H1 (cell line): ENCODE results near the gene RAET1E. TPM values are rescaled to one million over a fixed set of nuclear protein-coding genes. Genes with fewer than 3 reads are reported as not detected.
"Not testable (repeated sequence)": the region's sequence is repeated elsewhere in the genome, so short reads cannot be mapped to it uniquely, and the experiment has no call there.

Experiments used
- CTCF ChIA-PET: fragments of 300-600 bp; sonication (Branson Sonifier 250); formaldehyde crosslinking; loops from one replicate; lab custom pipeline; 2021; ENCODE audit not compliant: partially characterized antibody; lab: Charles Lee
- POLR2A ChIA-PET: fragments of 300-600 bp; sonication (Branson Sonifier 250); formaldehyde crosslinking; loops from one replicate; lab custom pipeline; 2021; ENCODE audit warnings: inconsistent platforms; ENCODE audit not compliant: partially characterized antibody; lab: Charles Lee
- DNase-seq, 2 experiments: peaks; one replicate each; pipeline versions ENCODE4 v3.0.0 to v3.0.0-alpha.2; 2010 to 2022; ENCODE audit warnings: low spot score in 2 of 2, low read depth in 1 of 2, mixed read lengths in 1 of 2
- FAIRE-seq: peaks from 2 replicates; lab custom pipeline; 2011; peaks lifted over from hg19 to GRCh38; lab: Jason Lieb, UNC
- H2AFZ ChIP-seq: 2 replicates; pipeline ENCODE4 v1.8.1; 2012; ENCODE audit warnings: low read length, inconsistent platforms
- H2AK5ac ChIP-seq: 2 replicates; pipeline ENCODE4 v1.6.1; 2013; ENCODE audit warnings: low read depth, low read length
- H2BK120ac ChIP-seq: replicated peaks from 2 replicates; pipeline ENCODE3; 2013; ENCODE audit warnings: low read depth, low read length, inconsistent platforms
- H2BK12ac ChIP-seq: 2 replicates; pipeline ENCODE4 v1.6.1; 2013; ENCODE audit warnings: low read depth, low read length
- H2BK15ac ChIP-seq: 2 replicates; pipeline ENCODE4 v1.6.1; 2013; ENCODE audit warnings: low read length
- H2BK20ac ChIP-seq: 2 replicates; pipeline ENCODE4 v1.6.1; 2013; ENCODE audit warnings: low read length
- H2BK5ac ChIP-seq: 2 replicates; pipeline ENCODE4 v1.6.1; 2013; ENCODE audit warnings: low read depth, low read length
- H3K14ac ChIP-seq: 2 replicates; pipeline ENCODE4 v1.6.1; 2013; ENCODE audit warnings: inconsistent platforms; ENCODE audit not compliant: insufficient read length
- H3K18ac ChIP-seq: 2 replicates; pipeline ENCODE4 v1.6.1; 2013; ENCODE audit warnings: low read length; ENCODE audit errors: extremely low read depth
- H3K23ac ChIP-seq: 2 replicates; pipeline ENCODE4 v1.6.1; 2013; ENCODE audit warnings: inconsistent platforms; ENCODE audit not compliant: insufficient read length
- H3K23me2 ChIP-seq: 2 replicates; pipeline ENCODE4 v1.6.1; 2013; ENCODE audit warnings: low read depth, low read length
- H3K27ac ChIP-seq: 2 replicates; pipeline ENCODE4 v1.6.1; 2011; ENCODE audit warnings: low read depth, low read length, inconsistent platforms
- H3K27me3 ChIP-seq, 4 experiments: replicated peaks in 1 of 4; 1 replicate in 1 of 4; 2 replicates in 3 of 4; pipeline versions ENCODE4 v1.6.1 to v1.8.1; 2011 to 2013; ENCODE audit warnings: low read length in 3 of 4, mild to moderate bottlenecking in 3 of 4, inconsistent platforms in 2 of 4, mixed read lengths in 2 of 4, moderate library complexity in 1 of 4; ENCODE audit not compliant: control insufficient read depth in 3 of 4, insufficient read depth in 3 of 4; ENCODE audit errors: extremely low read depth in 1 of 4
- H3K36me3 ChIP-seq, 4 experiments: 2 replicates each; pipeline versions ENCODE4 v1.6.1 to v1.8.1; 2011 to 2013; ENCODE audit warnings: mild to moderate bottlenecking in 4 of 4, low read length in 3 of 4, moderate library complexity in 2 of 4, control low read depth in 1 of 4, inconsistent platforms in 1 of 4; ENCODE audit not compliant: insufficient read depth in 4 of 4, control insufficient read depth in 2 of 4
- H3K4ac ChIP-seq: replicated peaks from 2 replicates; pipeline ENCODE3; 2013; ENCODE audit warnings: low read length, low read depth, mixed read lengths, inconsistent platforms; ENCODE audit not compliant: insufficient read length
- H3K4me1 ChIP-seq, 4 experiments: replicated peaks in 1 of 4; 1 replicate in 1 of 4; 2 replicates in 3 of 4; pipeline versions ENCODE4 v1.6.1 to v1.8.1; 2011 to 2013; ENCODE audit warnings: low read length in 3 of 4, inconsistent platforms in 2 of 4, mixed read lengths in 1 of 4; ENCODE audit not compliant: insufficient read depth in 4 of 4, control insufficient read depth in 3 of 4
- H3K4me2 ChIP-seq, 2 experiments: 2 replicates each; pipeline versions ENCODE4 v1.6.1 to v1.8.1; 2011 to 2013; ENCODE audit warnings: low read depth in 2 of 2, low read length in 2 of 2, control low read depth in 1 of 2, inconsistent platforms in 1 of 2, mild to moderate bottlenecking in 1 of 2; ENCODE audit not compliant: insufficient read depth in 1 of 2
- H3K4me3 ChIP-seq, 4 experiments: fragments of 200-600, 300-600 bp in 1 of 4; sonication (generic), shearing (Covaris generic), sonication (Bioruptor Twin) in 1 of 4; 2 replicates each; pipeline versions ENCODE4 v1.5.1 to v1.8.1; 2011 to 2016; ENCODE audit warnings: low read length in 4 of 4, low read depth in 3 of 4, control low read depth in 2 of 4, inconsistent platforms in 2 of 4, mild to moderate bottlenecking in 2 of 4, mixed read lengths in 1 of 4, moderate library complexity in 1 of 4; ENCODE audit not compliant: insufficient read depth in 2 of 4; ENCODE audit errors: extremely low read depth in 1 of 4
- H3K56ac ChIP-seq: replicated peaks from 2 replicates; pipeline ENCODE3; 2013; ENCODE audit warnings: low read depth, mild to moderate bottlenecking, mixed read lengths, low read length, inconsistent platforms; ENCODE audit not compliant: insufficient read length
- H3K79me1 ChIP-seq: 2 replicates; pipeline ENCODE4 v1.6.1; 2013; ENCODE audit warnings: low read depth, low read length, control low read depth
- H3K79me2 ChIP-seq, 2 experiments: 2 replicates each; pipeline versions ENCODE4 v1.6.1 to v1.8.1; 2012 to 2013; ENCODE audit warnings: low read length in 2 of 2, mild to moderate bottlenecking in 2 of 2, inconsistent platforms in 1 of 2; ENCODE audit not compliant: insufficient read depth in 2 of 2, control insufficient read depth in 1 of 2
- H3K9ac ChIP-seq, 4 experiments: replicated peaks in 1 of 4; 1 replicate in 1 of 4; 2 replicates in 3 of 4; pipeline versions ENCODE4 v1.6.1 to v1.8.1; 2011 to 2013; ENCODE audit warnings: low read depth in 3 of 4, low read length in 3 of 4, control low read depth in 2 of 4, mild to moderate bottlenecking in 2 of 4, moderate library complexity in 2 of 4, inconsistent platforms in 1 of 4; ENCODE audit errors: extremely low read depth in 1 of 4
- H3K9me3 ChIP-seq, 2 experiments: 2 replicates each; pipeline versions ENCODE4 v1.6.1 to v1.8.1; 2012 to 2013; ENCODE audit warnings: mild to moderate bottlenecking in 2 of 2, moderate library complexity in 2 of 2, control low read depth in 1 of 2, inconsistent platforms in 1 of 2, low read depth in 1 of 2, low read length in 1 of 2, mixed read lengths in 1 of 2; ENCODE audit not compliant: insufficient read depth in 2 of 2
- H4K20me1 ChIP-seq, 2 experiments: replicated peaks in 1 of 2; 2 replicates each; pipeline versions ENCODE3 to v1.8.1; 2011 to 2013; ENCODE audit warnings: inconsistent platforms in 2 of 2, low read length in 2 of 2, mild to moderate bottlenecking in 1 of 2; ENCODE audit not compliant: insufficient read depth in 2 of 2, control insufficient read depth in 1 of 2
- H4K5ac ChIP-seq: 2 replicates; pipeline ENCODE4 v1.6.1; 2013; ENCODE audit warnings: low read length, low read depth, mixed read lengths, inconsistent platforms; ENCODE audit not compliant: insufficient read length
- H4K8ac ChIP-seq: 2 replicates; pipeline ENCODE4 v1.8.0; 2013; ENCODE audit warnings: mild to moderate bottlenecking, moderate library complexity, low read length, inconsistent platforms; ENCODE audit not compliant: insufficient read depth; ENCODE audit errors: extremely low read depth
- H4K91ac ChIP-seq: replicated peaks from 2 replicates; pipeline ENCODE3; 2013; ENCODE audit warnings: low read length, mixed read lengths, inconsistent platforms; ENCODE audit not compliant: insufficient read length
- CTCF ChIP-seq, 3 experiments: IDR thresholded peaks; 1 replicate in 2 of 3; 2 replicates in 1 of 3; pipeline versions ENCODE4 v1.5.1 to v1.6.1; 2011; ENCODE audit warnings: low read length in 3 of 3, mild to moderate bottlenecking in 3 of 3, inconsistent platforms in 2 of 3, low read depth in 1 of 3, moderate library complexity in 1 of 3; ENCODE audit not compliant: insufficient read depth in 1 of 3; ENCODE audit errors: control extremely low read depth in 1 of 3
- TCF12 ChIP-seq: IDR thresholded peaks from 2 replicates; pipeline ENCODE4 v1.6.1; 2011; ENCODE audit warnings: low read depth, mild to moderate bottlenecking, low read length
- TEAD4 ChIP-seq: IDR thresholded peaks from 2 replicates; pipeline ENCODE4 v1.6.1; 2012; ENCODE audit warnings: low read depth, low read length, inconsistent platforms, mixed read lengths
- WGBS, 2 experiments: shearing (Covaris generic) in 1 of 2; methylation state at CpG; one replicate each; pipeline versions ENCODE4 v1.1.6 to v1.1.7; 2013 to 2015; ENCODE audit warnings: low lambda C conversion rate in 2 of 2, mixed read lengths in 2 of 2, inconsistent platforms in 1 of 2, low coverage in 1 of 2, missing lambda C conversion rate in 1 of 2; ENCODE audit not compliant: insufficient replicate concordance in 2 of 2, insufficient coverage in 1 of 2, insufficient read length in 1 of 2; ENCODE audit errors: extremely low coverage in 1 of 2, missing lambda C conversion rate in 1 of 2; 5-methylcytosine and 5-hydroxymethylcytosine counted together
- polyA plus RNA-seq, 7 experiments: library from polyadenylated mRNA; depleted of rRNA in 3 of 7; stranded (reverse) in 5 of 7; unstranded in 2 of 7; fragments of >200 nt in 5 of 7; fragments of 200-250 nt in 2 of 7; gene quantifications; 1 replicate in 5 of 7; 2 replicates in 1 of 7; 4 replicates in 1 of 7; pipeline versions ENCODE4 v1.2.1 to v1.2.3, GENCODE V29; 2011 to 2013; ENCODE audit warnings: missing spikeins in 2 of 7, mixed read lengths in 2 of 7
- total RNA-seq: library from RNA; stranded (reverse); fragmentation: NEBNext Ultra II Directional; extraction: Animal tissue kit (Norgen Biotek cat#: 25700); gene quantifications from 2 replicates; pipeline ENCODE4 v1.2.1, GENCODE V29; 2021

The RAET1E gene
- total and polyA plus RNA-seq, 2 of the 8 experiments (the other 6 are each of a cell fraction or from before 2014, with no cell fraction given): not detected

GRCh38 chr6:149929422-149929821 lies 31.5 kb upstream of the RAET1E start (continued):
- peak; percentile 72 to 85 (median 84) for TF ChIP-seq CTCF (IDR thresholded peaks at IDR 0.05; ENCODE audit: control extremely low read depth in 1 of 3, insufficient read depth in 1 of 3, low read depth in 1 of 3, low read length in 3 of 3)
- TF ChIP-seq TCF12: no peak
- TF ChIP-seq TEAD4: no peak

GRCh38 chr6:149927025-149927424 lies 29.1 kb upstream of the RAET1E start:
- H4K20me1 ChIP-seq, H3K79me1 ChIP-seq, H2BK15ac ChIP-seq, H3K9ac ChIP-seq, H2AK5ac ChIP-seq, H3K27ac ChIP-seq, H2BK12ac ChIP-seq, H3K18ac ChIP-seq, FAIRE-seq, H3K4me1 ChIP-seq, H3K23ac ChIP-seq, H4K5ac ChIP-seq, H3K4ac ChIP-seq, POLR2A ChIA-PET, H4K91ac ChIP-seq, H3K9me3 ChIP-seq, DNase-seq, H3K56ac ChIP-seq, H3K14ac ChIP-seq, H3K4me2 ChIP-seq, H3K79me2 ChIP-seq, H3K36me3 ChIP-seq, H2BK120ac ChIP-seq, H3K4me3 ChIP-seq, H2AFZ ChIP-seq, H2BK20ac ChIP-seq, H2BK5ac ChIP-seq, H4K8ac ChIP-seq: not testable (repeated sequence)
- peaks cover 12% of the 10 kb centered on the region; the same call in 1 of the 2 replicates for H3K23me2 ChIP-seq
- CTCF ChIA-PET: interaction anchor here (0.7 to 1.4 kb wide), 5 partner anchors 10 to 93 kb away, joined by 3 to 5 read pairs (median 3); no protein-coding TSS in a partner anchor
- peaks cover 31 to 44% (median 41%) of the 10 kb centered on the region in 4 experiments for H3K27me3 ChIP-seq
- 89% methylated on average over 4 of the region's 4 CpGs; no CpG with 5 or more reads in 1 of the 2 experiments for WGBS, 2 experiments
